ENCODE results near the gene GRIN3A. TPM values are rescaled to one million over a fixed set of nuclear protein-coding genes. Genes with fewer than 3 reads are reported as not detected.

Gene GRIN3A
- total and polyA plus RNA-seq, 2 of the 4 experiments (the other 2 are of a cell fraction) = not detected

- Histone ChIP-seq H2AFZ (replicated peaks; ENCODE audit: low read length, poor library complexity) (no peak overlapping the region), H3K14ac (replicated peaks; ENCODE audit: low read depth, low read length) (no peak overlapping the region), H3K4me1 (ENCODE audit: control insufficient read depth, insufficient read depth, low read length) (no peaks in the 10 kb centered on the region), H4K91ac (ENCODE audit: insufficient read depth, low read depth, low read length) (no peak overlapping the region), H3K18ac (ENCODE audit: low read depth, low read length) (no peak overlapping the region), H3K4ac (ENCODE audit: low read depth, low read length) (no peak overlapping the region), H3K4me2 (ENCODE audit: low read depth, low read length) (no peak overlapping the region), H3K23ac (ENCODE audit: low read depth, low read length) (no peak overlapping the region), H2BK15ac (ENCODE audit: low read depth, low read length) (no peak overlapping the region), H3K79me1 (ENCODE audit: low read depth in 1 of 2, low read length in 2 of 2) (no peaks in the 10 kb centered on the region), H3K9me1 (ENCODE audit: insufficient read depth, low read length) (no peaks in the 10 kb centered on the region), H3K36me3 (ENCODE audit: control insufficient read depth, insufficient read depth, low read length) (no peaks in the 10 kb centered on the region), H4K8ac (ENCODE audit: low read depth in 2 of 2, low read length in 2 of 2) (no peak overlapping the region), H3K9me3 (ENCODE audit: control insufficient read depth, insufficient read depth, low read length) (no peaks in the 10 kb centered on the region), H3K27ac (ENCODE audit: insufficient read depth, low read length) (no peak overlapping the region), H3K9ac (ENCODE audit: low read depth, low read length) (no peak overlapping the region), H3K56ac (ENCODE audit: extremely low read depth, insufficient read depth, low read length) (no peak overlapping the region), H4K20me1 (ENCODE audit: insufficient read depth, low read length) (no peaks in the 10 kb centered on the region), H2AK5ac (ENCODE audit: low read depth, low read length) (no peak overlapping the region), H2BK5ac (ENCODE audit: low read depth, low read length, poor library complexity, severe bottlenecking) (no peak overlapping the region), H3K4me3 (ENCODE audit: insufficient read depth, low read depth, low read length) (no peak overlapping the region), H2BK20ac (ENCODE audit: low read depth, low read length) (no peak overlapping the region), H4K5ac (ENCODE audit: low read depth, low read length) (no peak overlapping the region), H3K27me3 (ENCODE audit: control insufficient read depth, insufficient read depth, low read length) (no peaks in the 10 kb centered on the region), H2AK9ac (replicated peaks; ENCODE audit: low read depth, low read length, poor library complexity) (no peak overlapping the region), H2BK120ac (ENCODE audit: low read depth, low read length) (no peak overlapping the region)
- WGBS, 2 experiments (ENCODE audit: extremely low coverage in 2 of 2, insufficient read length in 1 of 2) = no CpG with 5 or more reads among the region's 2 CpGs
- intact Hi-C loops (cut with micrococcal nuclease) = no loop called here
- no peak for ATAC-seq (ENCODE audit: low read depth)
- no TSS peak for BruUV-seq (replicated peaks)
- ChIA-PET POLR2A (ENCODE audit: unreplicated experiment) (no interaction called here), CTCF (no interaction called here)
- in situ Hi-C loops (cut with MboI; ENCODE audit: low sequenced_read_pairs) = no loop called here
- DNase-seq = no peak
- TF ChIP-seq FOS (IDR thresholded peaks at IDR 0.05; ENCODE audit: low read depth, low read length) (no peak), CEBPB (IDR thresholded peaks at IDR 0.05; ENCODE audit: low read depth, low read length) (no peak), CHD1 (IDR thresholded peaks at IDR 0.05; ENCODE audit: low read depth, low read length) (no peak), RCOR1 (IDR thresholded peaks at IDR 0.05; ENCODE audit: insufficient replicate concordance, low read length) (no peak), RFX5 (IDR thresholded peaks at IDR 0.05; ENCODE audit: low read depth, low read length) (no peak), MXI1 (IDR thresholded peaks at IDR 0.05; ENCODE audit: borderline replicate concordance, low read depth, low read length) (no peak), NFE2L2 (IDR thresholded peaks at IDR 0.05; ENCODE audit: low read depth, low read length) (no peak), SMC3 (IDR thresholded peaks at IDR 0.05; ENCODE audit: low read depth, low read length) (no peak)
- dilution Hi-C loops (cut with HindIII; ENCODE audit: low sequenced_read_pairs, unreplicated experiment) = no loop called here
These were observed 55.2 kb downstream of the GRIN3A start for GRCh38 chr9:101683236-101683635.
